HG02588 (cell line): ENCODE data around the gene CTSA.
"Not testable (repeated sequence)": the region's sequence is repeated elsewhere in the genome, so short reads cannot be mapped to it uniquely, and the experiment has no call there.

Source experiments
- ATAC-seq: cut with Tn5 transposase; IDR thresholded peaks from one replicate; pipeline ENCODE4 v1.9.1; 2021; ENCODE audit warnings: mild to moderate bottlenecking, moderate library complexity; ENCODE audit not compliant: unreplicated experiment

CTSA gene

DNA sequence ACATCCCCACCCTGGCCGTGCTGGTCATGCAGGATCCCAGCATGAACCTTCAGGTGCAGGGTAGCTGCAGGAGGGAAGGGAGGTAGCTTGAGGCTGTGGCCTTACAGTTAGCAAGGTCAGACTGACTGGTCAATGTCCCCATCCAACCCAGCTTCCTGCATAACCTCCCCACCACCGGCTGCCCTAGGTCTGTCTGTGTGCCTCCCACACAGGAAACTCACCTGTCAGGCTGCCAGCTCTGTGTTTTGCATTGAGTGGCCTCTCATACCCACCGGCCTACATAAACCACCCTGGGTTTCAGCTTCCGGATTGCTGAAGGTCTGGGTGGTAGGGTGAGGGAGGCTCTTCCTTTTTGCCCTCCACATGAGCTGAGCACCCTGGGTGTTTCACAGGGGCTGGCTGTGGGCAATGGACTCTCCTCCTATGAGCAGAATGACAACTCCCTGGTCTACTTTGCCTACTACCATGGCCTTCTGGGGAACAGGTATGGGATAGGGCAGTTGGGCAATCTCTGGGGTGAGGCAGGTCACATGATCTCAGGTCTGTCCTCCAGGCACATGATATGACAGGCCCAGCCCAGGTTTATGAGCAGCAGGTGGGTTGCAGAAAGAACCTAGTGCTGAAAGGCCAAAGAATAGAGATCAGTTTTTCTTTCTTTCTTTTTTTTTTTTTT is 1.8 kb downstream of the CTSA start:
- no peak for ATAC-seq

DNA sequence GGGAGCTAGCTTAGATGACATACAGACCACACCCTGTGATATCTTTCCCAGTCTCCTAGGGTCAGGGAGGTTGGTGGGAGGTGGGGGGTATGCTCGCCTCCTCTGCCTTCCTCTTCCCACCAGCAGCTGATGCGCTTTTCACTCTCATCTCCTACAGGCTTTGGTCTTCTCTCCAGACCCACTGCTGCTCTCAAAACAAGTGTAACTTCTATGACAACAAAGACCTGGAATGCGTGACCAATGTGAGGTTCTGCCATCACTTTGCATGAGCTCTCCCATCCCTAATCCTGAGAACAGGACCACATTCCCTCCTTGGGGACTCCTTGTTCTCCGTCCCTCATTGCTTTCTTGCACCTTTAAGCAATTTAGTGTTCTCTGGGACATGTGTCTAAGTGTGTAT is 2.7 kb downstream of the CTSA start:
- ATAC-seq = no peak

DNA sequence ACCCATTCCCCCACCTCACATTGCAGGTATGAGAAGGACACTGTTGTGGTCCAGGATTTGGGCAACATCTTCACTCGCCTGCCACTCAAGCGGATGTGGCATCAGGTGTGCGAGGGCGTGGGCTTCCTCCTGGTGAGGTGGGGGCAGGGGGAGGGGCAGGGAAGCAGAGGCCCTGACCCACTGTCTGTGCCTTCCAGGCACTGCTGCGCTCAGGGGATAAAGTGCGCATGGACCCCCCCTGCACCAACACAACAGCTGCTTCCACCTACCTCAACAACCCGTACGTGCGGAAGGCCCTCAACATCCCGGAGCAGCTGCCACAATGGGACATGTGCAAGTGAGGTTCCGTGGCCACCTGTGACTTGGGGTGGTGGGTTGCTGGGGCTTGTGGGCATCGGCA is 3.7 kb downstream of the CTSA start:
- no peak for ATAC-seq

DNA sequence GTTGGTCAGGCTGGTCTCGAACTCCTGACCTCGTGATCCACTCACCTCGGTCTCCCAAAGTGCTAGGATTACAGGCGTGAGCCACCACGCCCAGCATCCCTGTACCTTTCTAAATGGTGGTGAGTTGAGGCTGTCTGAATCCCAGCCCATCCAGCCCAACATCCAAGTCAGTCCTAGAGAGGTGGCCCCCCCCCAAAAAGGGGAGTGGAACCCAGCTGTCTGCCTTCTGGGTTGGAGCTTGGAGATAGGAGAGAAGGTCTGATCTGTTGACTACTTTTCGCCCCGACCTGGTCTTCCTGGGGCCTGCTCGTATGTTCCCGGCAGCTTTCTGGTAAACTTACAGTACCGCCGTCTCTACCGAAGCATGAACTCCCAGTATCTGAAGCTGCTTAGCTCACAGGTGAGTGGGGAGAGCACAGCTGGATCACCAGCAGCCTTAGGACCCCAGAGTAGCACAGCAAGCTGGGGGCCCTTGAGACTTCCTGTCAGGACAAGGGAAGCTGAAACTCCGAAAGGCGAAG is 5.6 kb downstream of the CTSA start:
- ATAC-seq = no peak

DNA sequence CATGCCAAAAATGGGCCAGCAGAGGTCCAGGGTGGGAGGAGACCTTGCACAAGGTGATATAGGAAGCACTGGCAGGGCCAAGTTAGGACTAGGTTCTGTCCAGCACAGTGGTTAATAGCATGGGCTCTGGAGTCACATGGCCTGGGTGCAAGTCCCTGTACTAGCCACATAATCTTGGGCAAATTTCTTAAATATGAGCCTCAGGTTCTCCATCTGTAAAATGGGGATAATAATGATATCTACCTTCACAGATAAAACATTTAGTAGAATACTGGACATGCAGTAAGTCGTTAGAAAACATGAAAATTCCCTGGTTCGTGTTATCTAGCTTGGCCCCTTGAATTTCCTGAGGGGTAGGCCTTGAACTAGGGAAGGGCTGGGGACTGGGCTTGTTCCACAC is 6.2 kb downstream of the CTSA start:
- ATAC-seq = no peak

DNA sequence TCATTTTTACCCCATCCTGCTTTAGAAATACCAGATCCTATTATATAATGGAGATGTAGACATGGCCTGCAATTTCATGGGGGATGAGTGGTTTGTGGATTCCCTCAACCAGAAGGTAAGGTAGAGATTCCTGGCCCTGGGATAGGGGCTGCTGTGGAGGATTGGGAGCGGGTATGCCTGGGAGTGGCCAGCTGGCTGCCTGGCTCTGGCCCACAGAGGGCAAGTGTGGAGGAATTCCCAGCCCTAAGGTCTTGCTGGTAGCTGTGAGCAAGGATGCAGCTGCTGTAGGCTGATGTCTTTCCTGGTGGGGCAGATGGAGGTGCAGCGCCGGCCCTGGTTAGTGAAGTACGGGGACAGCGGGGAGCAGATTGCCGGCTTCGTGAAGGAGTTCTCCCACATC is 6.6 kb downstream of the CTSA start:
- no peak for ATAC-seq

DNA sequence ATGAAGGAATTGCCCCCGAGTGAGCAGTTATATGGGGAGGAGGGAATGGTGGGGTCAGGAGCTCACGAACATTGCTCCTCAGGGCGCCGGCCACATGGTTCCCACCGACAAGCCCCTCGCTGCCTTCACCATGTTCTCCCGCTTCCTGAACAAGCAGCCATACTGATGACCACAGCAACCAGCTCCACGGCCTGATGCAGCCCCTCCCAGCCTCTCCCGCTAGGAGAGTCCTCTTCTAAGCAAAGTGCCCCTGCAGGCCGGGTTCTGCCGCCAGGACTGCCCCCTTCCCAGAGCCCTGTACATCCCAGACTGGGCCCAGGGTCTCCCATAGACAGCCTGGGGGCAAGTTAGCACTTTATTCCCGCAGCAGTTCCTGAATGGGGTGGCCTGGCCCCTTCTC is 7.2 kb downstream of the CTSA start:
- ATAC-seq = no peak

DNA sequence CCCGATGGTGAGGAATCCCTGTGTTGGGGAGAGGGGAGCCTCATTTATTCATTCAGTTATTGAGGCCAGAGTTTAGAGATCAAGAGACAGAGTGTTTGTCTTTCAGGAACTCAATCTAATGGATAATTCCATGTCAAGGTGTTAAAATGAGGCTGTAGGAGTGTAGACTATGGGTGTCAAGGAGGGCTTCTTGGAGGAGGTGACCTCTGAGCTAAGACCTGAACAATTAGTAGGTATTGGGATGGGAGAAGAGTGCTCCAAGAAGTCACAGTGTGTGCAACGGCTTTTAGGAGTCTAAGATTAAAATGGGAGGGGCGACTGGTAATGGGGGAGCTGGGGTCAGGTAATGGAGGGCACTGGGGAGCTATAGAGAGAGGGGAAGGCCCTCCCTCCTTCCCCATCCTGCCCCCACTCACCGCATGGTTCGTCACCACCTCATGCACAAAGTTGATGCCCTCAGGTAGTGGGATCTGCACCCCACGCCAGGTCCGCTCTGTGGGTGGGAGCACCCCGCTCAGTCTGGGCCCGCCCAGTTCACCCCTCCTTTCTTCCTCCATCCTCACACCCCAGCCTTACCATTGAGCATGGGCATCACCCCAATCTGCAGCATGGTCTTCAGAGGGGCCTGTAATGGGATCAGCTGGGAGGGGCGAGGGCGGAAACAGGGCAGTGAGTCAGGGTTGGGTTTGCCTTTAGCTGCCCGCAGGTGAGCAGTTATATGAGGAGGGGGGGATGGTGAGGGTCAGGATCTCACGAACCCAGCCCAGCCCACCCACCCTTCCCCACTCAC is 8.1 kb downstream of the CTSA start:
- no peak for ATAC-seq

DNA sequence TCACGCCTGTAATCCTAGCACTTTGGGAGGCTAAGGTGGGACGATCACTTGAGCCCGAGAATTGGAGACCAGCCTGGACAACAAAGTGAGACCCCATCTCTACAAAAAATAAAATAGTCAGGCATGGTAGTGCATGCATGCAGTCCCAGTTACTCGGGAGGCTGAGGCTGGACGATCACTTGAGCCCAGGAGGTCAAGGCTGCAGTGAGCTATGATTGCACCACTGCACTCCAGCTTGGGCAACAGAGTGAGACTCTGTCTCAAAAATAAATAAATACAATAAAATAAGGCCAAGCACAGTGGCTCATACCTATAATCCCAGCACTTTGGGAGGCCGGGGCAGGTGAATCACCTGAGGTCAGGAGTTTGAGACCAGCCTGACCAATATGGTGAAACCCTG is 10.2 kb downstream of the CTSA start:
- ATAC-seq = not testable (repeated sequence)

DNA sequence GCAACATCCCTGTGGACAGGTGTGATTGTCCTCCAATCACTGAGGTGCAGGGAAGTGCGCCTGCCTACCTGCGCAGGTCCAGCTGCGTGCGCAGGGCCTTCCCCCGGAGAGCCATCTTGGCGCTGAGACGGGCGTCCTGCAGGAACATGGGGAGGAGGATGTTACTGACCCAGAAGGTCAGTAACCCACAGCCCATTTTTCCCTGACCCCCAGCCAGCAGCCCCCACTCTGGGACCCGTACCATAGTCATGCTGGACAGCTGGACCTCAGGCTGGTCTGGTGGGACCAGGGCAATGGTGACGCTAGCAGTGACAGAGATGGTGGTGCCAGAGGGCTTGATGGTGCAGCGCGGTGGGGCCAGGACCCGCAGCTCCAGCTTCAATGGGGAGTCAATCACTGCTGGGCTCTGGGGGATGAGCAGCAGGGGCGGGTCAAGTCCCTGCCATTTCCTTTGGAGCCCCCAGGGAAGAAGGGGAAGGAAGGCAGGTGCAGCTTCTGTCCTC is 11.1 kb downstream of the CTSA start:
- no peak for ATAC-seq

DNA sequence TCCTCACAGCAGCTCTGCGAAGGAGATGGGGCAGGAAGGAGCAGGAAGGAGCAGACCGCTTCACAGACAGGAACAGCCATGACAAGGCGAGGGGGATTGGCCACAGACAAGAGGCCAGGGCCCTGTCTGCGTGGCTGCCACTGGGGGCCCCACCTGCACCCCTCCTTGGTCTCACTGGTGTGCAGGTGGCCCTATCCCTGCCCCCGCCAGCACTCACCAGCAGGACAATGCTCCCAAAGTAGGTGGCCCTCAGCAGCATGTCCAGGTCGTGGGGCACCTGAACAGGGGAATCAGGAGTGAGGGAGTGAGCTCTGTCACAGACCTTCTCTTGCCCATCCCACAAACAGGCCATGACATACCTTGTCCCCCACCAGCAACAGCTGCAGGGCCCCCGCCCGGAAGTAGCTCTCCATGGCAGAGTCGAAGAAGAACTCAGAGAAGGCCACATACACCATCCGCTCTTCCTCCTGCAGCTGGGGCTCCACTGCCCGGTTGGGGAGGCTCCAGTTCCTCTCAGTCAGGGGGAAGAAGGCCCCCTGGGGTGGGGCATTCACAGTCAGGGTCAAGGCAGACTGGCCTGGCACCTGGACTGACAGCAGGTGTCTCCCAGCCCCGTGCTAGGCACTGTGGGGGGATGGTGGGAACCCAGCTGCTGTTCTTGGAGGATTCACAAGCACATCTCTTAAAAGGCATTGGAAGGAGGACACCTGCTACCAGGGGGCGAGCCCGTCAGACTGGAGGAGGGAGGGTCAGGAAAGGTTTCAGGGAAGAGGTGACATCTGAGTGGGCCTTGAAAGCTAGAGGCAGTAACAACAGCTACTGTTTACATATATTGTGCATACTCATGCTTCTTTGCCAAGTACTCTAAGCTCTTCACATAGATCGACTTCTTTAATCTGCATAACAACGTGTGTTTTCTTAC is 13.7 kb downstream of the CTSA start:
- ATAC-seq = no peak

DNA sequence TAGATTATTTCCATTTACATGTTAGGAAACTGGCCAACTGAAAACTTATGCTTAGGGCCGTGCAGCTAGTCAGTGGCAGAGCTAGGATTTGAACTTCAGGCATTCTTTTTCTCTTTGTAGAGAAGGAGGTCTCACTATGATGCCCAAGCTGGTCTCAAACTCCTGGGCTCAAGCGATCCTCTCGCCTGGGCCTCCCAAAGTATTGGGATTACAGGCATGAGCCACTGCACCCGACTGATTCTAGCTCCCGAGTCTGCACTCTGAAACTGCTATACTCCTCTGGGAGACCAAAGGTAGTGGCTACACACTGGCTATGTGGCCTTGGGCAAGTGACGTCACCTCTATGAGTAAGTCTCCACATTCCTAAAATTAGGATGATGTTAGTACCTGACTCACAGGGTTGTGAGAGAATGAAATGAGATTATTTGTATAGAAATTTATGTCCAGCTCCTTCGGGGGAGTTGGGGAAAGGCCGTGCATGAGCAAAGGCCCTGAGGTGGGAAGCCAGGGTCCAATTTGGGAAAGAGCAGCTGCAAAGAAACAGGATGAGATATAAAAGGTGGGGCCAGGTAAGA is 14.5 kb downstream of the CTSA start:
- no peak for ATAC-seq

DNA sequence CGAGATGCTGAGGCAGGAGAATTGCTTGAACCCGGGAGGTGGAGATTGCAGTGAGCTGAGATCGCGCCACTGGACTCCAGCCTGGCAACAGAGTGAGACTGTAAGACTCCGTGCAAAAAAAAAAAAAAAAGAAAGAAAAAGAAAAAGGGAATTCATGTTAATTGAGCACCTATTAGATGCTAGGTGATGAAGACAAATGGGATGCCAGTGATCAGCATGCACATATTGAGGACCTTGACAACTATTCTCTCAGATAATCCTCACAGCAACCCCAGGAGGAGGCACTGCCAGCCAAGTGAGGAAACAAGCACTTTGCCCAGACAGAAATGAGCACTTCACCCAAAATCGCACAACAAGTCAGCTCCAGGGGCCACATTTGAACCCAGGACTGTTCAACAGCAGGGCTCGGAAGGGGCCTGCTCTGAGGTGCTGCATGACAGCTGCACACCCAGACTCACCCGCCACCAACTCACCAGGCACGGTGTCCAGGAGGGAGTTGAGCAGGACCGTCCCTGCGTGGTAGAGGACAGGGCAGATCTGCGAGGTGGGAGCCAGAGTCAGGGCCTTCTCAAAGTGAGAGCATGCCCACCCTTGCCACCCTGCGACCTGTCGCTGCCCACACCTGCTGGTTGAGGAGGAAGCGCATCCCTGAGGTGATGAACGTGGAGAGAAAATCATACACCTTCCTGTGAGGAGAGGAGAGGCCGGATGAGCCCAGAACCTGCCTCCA is 16.2 kb downstream of the CTSA start:
- no peak for ATAC-seq

DNA sequence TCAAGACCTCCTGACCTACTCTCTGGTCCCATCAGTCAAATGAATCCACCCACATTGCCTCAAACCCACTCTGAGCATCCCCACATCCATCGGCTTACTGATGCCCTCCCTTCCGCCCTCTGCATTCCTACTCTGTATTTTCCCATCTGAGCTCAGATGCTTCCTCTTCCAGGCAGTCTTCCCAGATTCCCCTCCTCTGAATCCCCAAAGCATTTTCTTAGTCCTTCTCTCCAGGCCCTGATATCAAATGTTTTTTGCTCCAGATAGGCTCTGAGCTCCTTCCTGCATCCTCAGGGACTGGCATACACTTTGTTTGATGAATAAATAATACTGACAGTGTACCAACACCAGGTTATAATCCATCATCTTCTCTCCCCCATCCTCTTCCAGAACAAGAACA is 16.9 kb downstream of the CTSA start:
- no peak for ATAC-seq

DNA sequence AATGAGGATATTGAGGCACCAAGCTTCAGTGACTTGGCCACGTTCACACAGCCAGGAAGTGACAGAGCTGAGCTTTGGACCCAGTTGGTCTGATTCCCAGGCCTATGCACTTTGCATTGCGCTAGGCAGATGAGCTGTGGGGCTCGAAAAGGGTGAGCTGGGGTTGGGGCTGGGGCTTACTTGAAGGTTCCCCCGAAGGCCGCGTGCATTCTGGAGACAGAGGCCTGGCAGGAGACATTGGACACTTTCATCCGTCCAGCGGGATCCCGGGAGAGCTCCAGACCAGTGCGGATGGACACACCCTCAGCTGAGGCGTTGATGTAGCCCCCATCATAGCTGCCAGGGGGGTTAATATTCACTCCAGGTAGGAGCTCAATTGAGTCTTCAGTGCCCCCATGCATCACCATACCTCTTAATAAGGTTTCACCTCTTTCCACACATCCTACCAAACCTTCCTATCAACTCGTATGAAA is 18.2 kb downstream of the CTSA start:
- ATAC-seq = no peak

DNA sequence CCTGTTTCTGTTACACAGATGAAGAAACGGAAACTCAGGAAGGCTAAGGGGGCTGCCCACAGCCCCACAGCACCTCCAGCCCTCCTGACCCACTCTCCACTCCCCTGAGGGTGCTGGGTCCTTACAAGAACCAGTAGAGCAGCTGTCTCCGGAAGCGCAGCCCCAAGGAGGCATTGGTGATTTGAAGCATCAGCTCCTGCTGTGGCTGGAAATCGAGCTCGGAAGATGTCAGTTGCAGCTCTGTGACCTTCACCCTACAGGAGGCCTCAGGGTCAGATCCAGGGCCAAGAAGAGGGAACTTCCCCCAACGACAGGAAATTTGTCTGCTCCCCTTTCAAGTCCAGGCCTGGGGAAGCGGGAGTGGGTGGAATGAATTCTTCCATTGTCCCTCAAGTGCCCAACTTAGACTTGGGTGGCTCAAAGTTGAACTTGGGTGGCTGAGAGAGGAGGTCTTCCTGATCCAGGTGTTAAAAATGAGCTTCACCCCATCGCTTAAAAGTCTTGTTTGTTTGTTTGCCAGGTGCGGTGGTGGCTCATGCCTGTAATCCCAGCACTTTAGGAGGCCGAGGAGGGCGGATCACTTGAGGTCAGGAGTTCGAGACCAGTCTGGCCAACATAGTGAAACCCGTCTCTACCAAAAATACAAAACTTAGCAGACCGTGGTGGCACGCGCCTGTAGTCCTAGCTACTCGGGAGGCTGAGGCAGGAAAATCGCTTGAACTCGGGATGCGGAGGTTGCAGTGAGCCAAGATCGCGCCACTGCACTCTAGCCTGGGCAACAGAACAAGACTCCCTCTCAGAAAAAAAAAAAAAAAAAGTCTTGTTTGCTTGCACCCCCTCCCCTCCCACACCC is 18.9 kb downstream of the CTSA start:
- no peak for ATAC-seq

DNA sequence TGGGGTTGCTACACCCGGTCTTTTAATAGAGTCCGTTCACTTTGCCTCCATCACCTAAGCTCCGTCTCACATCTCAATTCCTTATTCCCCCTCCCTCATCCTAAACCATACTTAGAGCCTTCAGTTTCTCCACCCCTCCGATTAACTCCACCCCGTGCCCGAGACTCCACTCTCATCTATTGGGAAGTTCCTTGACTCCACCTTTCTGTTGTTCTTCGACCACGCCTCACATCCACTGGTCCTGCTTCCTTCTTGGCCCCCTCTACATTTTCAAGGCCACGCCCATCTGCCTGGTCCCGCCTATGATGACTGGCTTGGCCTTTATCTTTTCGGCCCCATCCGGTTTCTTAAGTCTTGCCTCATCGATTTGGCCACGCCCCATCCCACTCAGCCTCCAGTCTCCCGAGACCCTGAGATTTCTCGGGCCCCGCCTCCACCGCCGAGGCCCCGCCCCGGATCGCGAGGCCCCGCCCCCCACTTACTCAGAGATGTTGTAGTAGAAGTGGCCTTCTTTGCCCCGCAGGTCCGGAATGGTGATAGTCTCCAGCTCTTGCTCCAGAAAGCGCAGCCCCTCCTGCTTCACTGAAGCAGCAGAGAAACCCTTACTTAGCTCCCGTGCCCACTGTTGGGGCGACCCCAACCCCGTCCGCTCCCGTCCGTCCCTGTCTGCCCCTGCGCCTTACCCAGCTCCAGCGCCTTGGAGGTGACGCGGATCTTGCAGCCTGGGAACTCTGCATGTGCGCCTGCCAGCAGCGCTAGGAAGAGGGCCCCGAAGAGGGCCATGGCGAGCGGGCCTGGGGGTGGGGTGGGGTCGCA is 19.7 kb downstream of the CTSA start:
- peak; percentile 79 for ATAC-seq
